ENCODE measurements around the gene KRT4. TPM values are rescaled to one million over a fixed set of nuclear protein-coding genes. Genes with fewer than 3 reads are reported as not detected.
A peak's percentile ranks its signal among the peaks of the same experiment; 100 is the strongest.
"Not testable (repeated sequence)": the region's sequence is repeated elsewhere in the genome, so short reads cannot be mapped to it uniquely, and the experiment has no call there.

KRT4 gene
- total RNA-seq (2014; rRNA removed; shearing (Covaris generic)): 0.07 TPM in 1 of 2 replicates, not detected in the other

- no peak for DNase-seq (ENCODE audit: low spot score)
These were observed at the start of gene KRT4 for GRCh38 chr12:52813885-52814709. KRT4 (minus strand) TSS chr12:52814116; CDS start chr12:52814058, 58 bp downstream.

- no peak for DNase-seq (ENCODE audit: low spot score)
These were observed 48.1 kb upstream of the KRT4 start for GRCh38 chr12:52862023-52862422.

- no peak for DNase-seq (ENCODE audit: low spot score)
These were observed 47.6 kb upstream of the KRT4 start for GRCh38 chr12:52861511-52861910.

- no peak for DNase-seq (ENCODE audit: low spot score)
These were observed 46.3 kb upstream of the KRT4 start for GRCh38 chr12:52860102-52860823.

- DNase-seq (ENCODE audit: low spot score): no peak
These were observed 43.6 kb upstream of the KRT4 start for GRCh38 chr12:52857500-52857899.

- no peak for DNase-seq (ENCODE audit: low spot score)
These were observed 42.9 kb upstream of the KRT4 start for GRCh38 chr12:52856787-52857186.

- DNase-seq (ENCODE audit: low spot score): not testable (repeated sequence)
These were observed 42.2 kb upstream of the KRT4 start for GRCh38 chr12:52856077-52856476.

GRCh38 chr12:52851787-52852186, 37.9 kb upstream of the KRT4 start:
- no peak for DNase-seq (ENCODE audit: low spot score)

- DNase-seq (ENCODE audit: low spot score): no peak
These were observed 36.8 kb upstream of the KRT4 start for GRCh38 chr12:52850681-52851080.

- DNase-seq (ENCODE audit: low spot score): no peak
These were observed 35.6 kb upstream of the KRT4 start for GRCh38 chr12:52849511-52849910.

- no peak for DNase-seq (ENCODE audit: low spot score)
These were observed 34.8 kb upstream of the KRT4 start, which contains the start of gene KRT78 for GRCh38 chr12:52848661-52849255. KRT78 (minus strand) TSS chr12:52848994; CDS start chr12:52848930, 64 bp downstream.

GRCh38 chr12:52847335-52848102, 33.6 kb upstream of the KRT4 start:
- DNase-seq (ENCODE audit: low spot score): peak; percentile 68

GRCh38 chr12:52846356-52846970, 32.5 kb upstream of the KRT4 start:
- DNase-seq (ENCODE audit: low spot score): no peak

GRCh38 chr12:52845946-52846345, 32.0 kb upstream of the KRT4 start:
- no peak for DNase-seq (ENCODE audit: low spot score)

GRCh38 chr12:52844386-52844785, 30.5 kb upstream of the KRT4 start:
- DNase-seq (ENCODE audit: low spot score): no peak

- no peak for DNase-seq (ENCODE audit: low spot score)
These were observed 25.7 kb upstream of the KRT4 start for GRCh38 chr12:52839436-52840105.

GRCh38 chr12:52838609-52839435, 24.9 kb upstream of the KRT4 start:
- no peak for DNase-seq (ENCODE audit: low spot score)

GRCh38 chr12:52837781-52838608, 24.1 kb upstream of the KRT4 start:
- no peak for DNase-seq (ENCODE audit: low spot score)

- DNase-seq (ENCODE audit: low spot score): peak; percentile 92
These were observed 23.5 kb upstream of the KRT4 start for GRCh38 chr12:52837413-52837741.

Data from A172 (cell line).